ENCODE results near the gene TFF1.

Gene TFF1

DNA sequence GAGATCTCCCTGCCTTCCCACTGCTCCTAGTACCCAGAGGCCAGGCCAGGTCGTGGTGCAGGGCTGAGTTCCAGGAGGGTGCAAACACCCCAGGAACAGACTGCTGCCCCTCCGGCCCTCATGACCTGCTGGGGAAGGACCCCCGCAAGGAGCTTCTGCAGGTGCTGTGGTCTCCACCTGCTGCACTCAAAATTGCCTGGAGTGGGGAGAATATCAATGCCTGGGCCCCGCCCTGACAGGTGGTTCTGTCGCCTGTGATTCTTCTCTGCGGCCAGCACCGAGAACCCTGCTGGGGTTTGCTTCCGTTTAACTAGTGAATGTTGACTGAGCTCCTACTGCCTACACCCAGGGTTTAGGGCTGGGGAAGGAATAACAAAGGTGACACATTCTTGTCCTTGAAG lies 49.0 kb downstream of the TFF1 start:
- H3K4me3 ChIP-seq (ENCODE audit: low read depth, low read length), result no peak overlapping the region
- TF ChIP-seq, protein P1, sequence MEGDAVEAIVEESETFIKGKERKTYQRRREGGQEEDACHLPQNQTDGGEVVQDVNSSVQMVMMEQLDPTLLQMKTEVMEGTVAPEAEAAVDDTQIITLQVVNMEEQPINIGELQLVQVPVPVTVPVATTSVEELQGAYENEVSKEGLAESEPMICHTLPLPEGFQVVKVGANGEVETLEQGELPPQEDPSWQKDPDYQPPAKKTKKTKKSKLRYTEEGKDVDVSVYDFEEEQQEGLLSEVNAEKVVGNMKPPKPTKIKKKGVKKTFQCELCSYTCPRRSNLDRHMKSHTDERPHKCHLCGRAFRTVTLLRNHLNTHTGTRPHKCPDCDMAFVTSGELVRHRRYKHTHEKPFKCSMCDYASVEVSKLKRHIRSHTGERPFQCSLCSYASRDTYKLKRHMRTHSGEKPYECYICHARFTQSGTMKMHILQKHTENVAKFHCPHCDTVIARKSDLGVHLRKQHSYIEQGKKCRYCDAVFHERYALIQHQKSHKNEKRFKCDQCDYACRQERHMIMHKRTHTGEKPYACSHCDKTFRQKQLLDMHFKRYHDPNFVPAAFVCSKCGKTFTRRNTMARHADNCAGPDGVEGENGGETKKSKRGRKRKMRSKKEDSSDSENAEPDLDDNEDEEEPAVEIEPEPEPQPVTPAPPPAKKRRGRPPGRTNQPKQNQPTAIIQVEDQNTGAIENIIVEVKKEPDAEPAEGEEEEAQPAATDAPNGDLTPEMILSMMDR (IDR thresholded peaks at IDR 0.05; ENCODE audit: low read depth, low read length), result no peak

DNA sequence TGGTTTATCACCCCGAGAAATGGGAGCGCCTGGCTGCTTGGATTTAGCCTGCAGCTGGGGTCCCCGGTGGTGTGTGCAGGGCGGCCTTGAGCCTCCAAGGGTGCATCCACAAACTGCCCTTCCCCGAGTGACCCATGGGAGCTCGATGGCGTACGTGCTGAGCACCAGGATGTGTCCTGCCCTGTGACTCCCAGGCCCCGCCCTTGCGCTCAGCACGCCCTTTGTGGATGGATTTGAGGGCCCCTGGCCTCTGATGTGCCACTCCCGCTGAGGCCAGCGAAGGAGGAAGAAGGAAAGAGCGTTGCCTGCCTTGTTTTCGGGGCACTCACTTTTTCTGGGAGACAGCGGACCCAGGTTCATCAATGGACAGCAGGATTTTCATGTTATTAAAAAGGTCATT lies 49.4 kb downstream of the TFF1 start:
- H3K4me3 ChIP-seq (ENCODE audit: low read depth, low read length), result no peak overlapping the region
- TF ChIP-seq, protein P1 (IDR thresholded peaks at IDR 0.05; ENCODE audit: low read depth, low read length), result no peak

DNA sequence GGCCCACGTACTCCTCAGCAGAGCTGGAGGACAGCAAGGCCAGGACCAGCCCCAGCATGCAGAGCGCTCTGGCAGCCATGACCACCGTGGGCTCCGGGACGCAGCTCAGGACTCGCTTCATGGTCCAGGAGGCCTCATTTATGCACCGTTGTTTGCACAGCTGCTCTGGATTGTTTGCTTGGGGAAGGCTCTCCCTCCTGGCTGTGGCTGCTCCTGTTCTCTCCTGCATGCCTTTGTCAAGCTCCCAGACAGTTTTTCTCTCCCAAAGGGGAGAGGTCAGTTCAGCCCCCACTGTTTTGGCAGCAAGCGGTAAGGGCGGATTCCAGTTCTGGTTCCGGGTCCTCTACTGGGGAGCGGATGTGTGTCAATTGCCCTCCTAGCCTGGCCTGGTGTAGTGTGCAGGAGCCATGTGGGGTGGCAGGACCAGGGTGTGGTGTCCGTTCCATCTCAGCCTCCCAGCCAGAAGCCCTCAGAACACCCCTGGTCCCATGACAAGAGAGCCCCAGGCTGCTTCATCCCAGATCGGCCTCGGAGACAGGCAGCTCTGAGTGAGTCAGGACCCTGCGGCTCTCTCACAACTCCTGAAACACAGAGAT lies 50.9 kb downstream of the TFF1 start, which contains the start of gene TFF3:
TSS of gene TFF3 (minus strand) at position 114 of the 596 bp plus-strand sequence. CDS start at position 79, 35 bp downstream.
- no peak within 1 kb of the TSS for H3K4me3 ChIP-seq (ENCODE audit: low read depth, low read length)
- TF ChIP-seq, protein P1 (IDR thresholded peaks at IDR 0.05; ENCODE audit: low read depth, low read length), result no peak

DNA sequence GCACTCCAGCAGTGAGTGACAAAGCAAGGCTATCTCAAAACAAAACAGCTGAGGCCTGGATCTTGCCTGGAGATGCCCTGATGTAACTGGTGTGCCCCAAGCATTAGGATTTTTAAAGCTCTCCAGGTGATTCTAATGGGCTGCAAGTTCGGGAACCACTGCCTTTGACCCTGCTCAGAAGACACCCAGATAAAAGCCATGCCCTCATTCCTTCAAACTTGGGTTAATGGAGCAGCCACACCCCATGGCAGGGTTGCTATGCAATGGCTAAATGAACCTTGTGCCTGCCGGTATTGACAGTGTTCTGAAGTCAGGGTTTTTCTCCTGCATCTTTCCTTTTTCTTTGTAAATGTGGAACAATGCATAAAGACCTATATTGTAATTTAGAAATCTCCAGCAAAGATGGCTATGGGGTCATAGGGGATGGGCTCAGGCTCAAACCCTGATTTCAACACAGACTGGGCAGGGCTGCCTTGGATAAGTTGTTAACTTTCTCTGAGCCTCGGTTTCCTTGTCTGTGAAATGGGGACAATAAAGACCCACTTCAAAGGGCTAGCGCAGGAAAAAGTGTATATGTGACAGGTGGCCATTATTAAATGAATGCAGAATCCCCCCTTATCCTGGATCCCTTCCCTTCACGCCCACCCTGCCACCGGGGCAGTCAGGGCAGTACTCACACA lies 51.6 kb downstream of the TFF1 start:
- TF ChIP-seq, protein P1 (IDR thresholded peaks at IDR 0.05; ENCODE audit: low read depth, low read length), result no peak
- H3K4me3 ChIP-seq (ENCODE audit: low read depth, low read length), result no peak overlapping the region

DNA sequence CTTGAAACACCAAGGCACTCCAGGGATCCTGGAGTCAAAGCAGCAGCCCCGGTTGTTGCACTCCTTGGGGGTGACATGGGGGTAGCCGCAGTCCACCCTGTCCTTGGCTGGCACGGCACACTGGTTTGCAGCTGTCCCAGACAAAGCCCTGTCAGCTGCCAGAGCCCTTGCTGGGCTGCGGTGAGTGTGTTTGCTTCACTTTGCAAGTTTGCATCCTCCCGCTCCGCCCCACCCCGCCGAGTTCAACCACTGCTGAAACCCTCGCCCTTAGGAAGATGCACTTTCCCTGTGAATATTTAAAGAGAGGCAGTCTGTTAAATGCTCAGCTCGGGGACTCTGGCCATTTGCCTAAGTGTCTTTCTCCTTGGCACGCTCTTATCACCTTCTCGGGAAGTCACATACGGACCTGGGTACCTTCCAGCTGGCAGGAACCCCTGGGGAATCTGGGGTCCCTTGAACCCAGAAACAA lies 52.8 kb downstream of the TFF1 start:
- TF ChIP-seq, protein P1 (IDR thresholded peaks at IDR 0.05; ENCODE audit: low read depth, low read length), result no peak
- no peak overlapping the region for H3K4me3 ChIP-seq (ENCODE audit: low read depth, low read length)

DNA sequence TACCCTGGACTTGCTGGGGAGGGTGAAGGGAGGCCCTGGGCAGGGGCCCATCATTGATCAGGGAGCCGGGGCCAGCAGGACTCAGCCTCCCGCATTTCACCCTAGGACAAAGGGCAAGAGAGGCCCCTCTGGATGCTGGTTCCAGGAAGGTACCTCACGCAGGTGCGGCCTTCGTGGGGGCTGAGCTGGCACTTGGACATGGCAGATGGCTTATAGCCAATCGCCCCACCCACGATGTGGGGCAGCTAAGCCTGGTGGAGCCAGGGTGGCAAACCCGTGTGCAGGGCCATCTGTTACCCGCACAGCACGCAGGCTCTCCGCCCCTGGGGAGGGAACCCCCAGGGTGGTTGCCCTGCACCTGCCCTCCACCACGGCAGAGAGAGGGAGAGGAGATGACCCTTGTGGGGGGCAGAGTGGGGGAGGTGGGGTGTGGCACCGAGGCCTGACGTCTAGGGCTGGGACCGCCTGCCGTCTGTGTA lies 53.7 kb downstream of the TFF1 start:
- TF ChIP-seq, protein P1 (IDR thresholded peaks at IDR 0.05; ENCODE audit: low read depth, low read length), result no peak
- H3K4me3 ChIP-seq (ENCODE audit: low read depth, low read length), result no peak overlapping the region
